Chondrocyte (in vitro differentiated cells): Measurements from ENCODE around the gene LRRC37A. TPM values are rescaled to one million over a fixed set of nuclear protein-coding genes. Genes with fewer than 3 reads are reported as not detected.
"Not testable (repeated sequence)": the region's sequence is repeated elsewhere in the genome, so short reads cannot be mapped to it uniquely, and the experiment has no call there.

Source experiments
- DNase-seq: peaks from one replicate; pipeline ENCODE4 v3.0.0; 2021; ENCODE audit warnings: mixed read lengths, low spot score
- H3K27ac Mint-ChIP-seq: one replicate; pipeline ENCODE4 v1.8.0; 2021; ENCODE audit warnings: mild to moderate bottlenecking, moderate library complexity, mixed read lengths; ENCODE audit not compliant: unreplicated experiment
- H3K27me3 Mint-ChIP-seq: 2 replicates; pipeline ENCODE4 v1.8.0; 2021; ENCODE audit warnings: low read depth, mixed read lengths
- H3K36me3 Mint-ChIP-seq: 2 replicates; pipeline ENCODE4 v1.8.0; 2021; ENCODE audit warnings: low read depth, mixed read lengths
- H3K4me1 Mint-ChIP-seq: 2 replicates; pipeline ENCODE4 v1.8.0; 2021; ENCODE audit warnings: low read depth, mild to moderate bottlenecking, mixed read lengths
- H3K4me3 Mint-ChIP-seq: one replicate; pipeline ENCODE4 v1.8.0; 2021; ENCODE audit warnings: mild to moderate bottlenecking, moderate library complexity, mixed read lengths; ENCODE audit not compliant: unreplicated experiment
- H3K9me3 Mint-ChIP-seq: 2 replicates; pipeline ENCODE4 v1.8.0; 2021; ENCODE audit warnings: low read depth, mixed read lengths
- CTCF ChIP-seq: fragments of 200-600 bp; sonication (generic); IDR thresholded peaks from 2 replicates; pipeline ENCODE4 v1.5.0; 2021; ENCODE audit warnings: antibody characterized with exemption, mild to moderate bottlenecking, moderate library complexity
- long read RNA-seq: library from polyadenylated mRNA; stranded (forward); transcript quantifications from one replicate; pipeline ENCODE4 v2.0.0, GENCODE V29; 2021
- total RNA-seq: library from RNA; stranded (reverse); gene quantifications from 3 replicates; pipeline ENCODE4 v1.2.1, GENCODE V29; 2021

The LRRC37A gene
- total RNA-seq, result 2.2 to 3.3 TPM (median 2.9 TPM) in 3 replicates
- long read RNA-seq, result 0 reads

GRCh38 chr17:46294831-46295230 is at the start of gene LRRC37A:
Gene LRRC37A, plus strand, starts transcription at chr17:46295131. Its CDS starts 3 bp downstream, at chr17:46295134.
- not testable (repeated sequence) for H3K27me3 Mint-ChIP-seq, H3K9me3 Mint-ChIP-seq, H3K27ac Mint-ChIP-seq, H3K4me3 Mint-ChIP-seq, H3K4me1 Mint-ChIP-seq, DNase-seq, H3K36me3 Mint-ChIP-seq

GRCh38 chr17:46249153-46249552 is 45.8 kb upstream of the LRRC37A start:
- H3K36me3 Mint-ChIP-seq, H3K9me3 Mint-ChIP-seq, H3K27me3 Mint-ChIP-seq, H3K27ac Mint-ChIP-seq, H3K4me1 Mint-ChIP-seq, H3K4me3 Mint-ChIP-seq, DNase-seq: not testable (repeated sequence)

- not testable (repeated sequence) for H3K9me3 Mint-ChIP-seq, H3K27ac Mint-ChIP-seq, H3K36me3 Mint-ChIP-seq, H3K4me3 Mint-ChIP-seq, H3K4me1 Mint-ChIP-seq, DNase-seq, H3K27me3 Mint-ChIP-seq
Measured at GRCh38 chr17:46252804-46253203, 42.1 kb upstream of the LRRC37A start.

GRCh38 chr17:46253722-46254121 is 41.2 kb upstream of the LRRC37A start:
- H3K27ac Mint-ChIP-seq, H3K4me1 Mint-ChIP-seq: not testable (repeated sequence)
- TF ChIP-seq CTCF, result peak; percentile 77

GRCh38 chr17:46254215-46254614 is 40.7 kb upstream of the LRRC37A start:
- not testable (repeated sequence) for H3K27me3 Mint-ChIP-seq, H3K4me3 Mint-ChIP-seq

More at GRCh38 chr17:46253722-46254121, 41.2 kb upstream of the LRRC37A start:
- H3K36me3 Mint-ChIP-seq, H3K4me3 Mint-ChIP-seq, H3K27me3 Mint-ChIP-seq, DNase-seq, H3K9me3 Mint-ChIP-seq: not testable (repeated sequence)

GRCh38 chr17:46256369-46256768 is 38.6 kb upstream of the LRRC37A start:
- H3K4me3 Mint-ChIP-seq, H3K36me3 Mint-ChIP-seq, H3K27me3 Mint-ChIP-seq, H3K4me1 Mint-ChIP-seq, H3K27ac Mint-ChIP-seq, DNase-seq, H3K9me3 Mint-ChIP-seq: not testable (repeated sequence)

More at GRCh38 chr17:46254215-46254614, 40.7 kb upstream of the LRRC37A start:
- DNase-seq, H3K9me3 Mint-ChIP-seq, H3K4me1 Mint-ChIP-seq, H3K27ac Mint-ChIP-seq, H3K36me3 Mint-ChIP-seq: not testable (repeated sequence)

GRCh38 chr17:46259845-46260661 is 34.9 kb upstream of the LRRC37A start:
- H3K27me3 Mint-ChIP-seq, H3K36me3 Mint-ChIP-seq, DNase-seq, H3K27ac Mint-ChIP-seq, H3K9me3 Mint-ChIP-seq: not testable (repeated sequence)
- TF ChIP-seq CTCF, result peak; percentile 64
- H3K4me3 Mint-ChIP-seq, result peak overlapping the region; percentile 68
- peaks cover 15% of the 10 kb centered on the region for H3K4me1 Mint-ChIP-seq

- Mint-ChIP-seq H3K4me1 (peaks cover 29% of the 10 kb centered on the region), H3K36me3 (peaks cover 3% of the 10 kb centered on the region), H3K4me3 (no peak overlapping the region), H3K27me3 (peaks cover 2% of the 10 kb centered on the region), H3K27ac (no peak overlapping the region), H3K9me3 (no peaks in the 10 kb centered on the region)
- TF ChIP-seq CTCF, result no peak
- no peak for DNase-seq
Measured at GRCh38 chr17:46262271-46262670, 32.7 kb upstream of the LRRC37A start.
